ENCODE measurements around the gene SOX11. TPM values are rescaled to one million over a fixed set of nuclear protein-coding genes. Genes with fewer than 3 reads are reported as not detected.

SOX11 gene
- total and polyA plus RNA-seq, 2 of the 8 experiments (the other 6 are each of a cell fraction or from before 2014, with no cell fraction given) = 9.0 to 55.6 TPM

GRCh38 chr2:5725794-5726463, 33.7 kb downstream of the SOX11 start (continued):
- TF ChIP-seq RBBP5 (IDR thresholded peaks at IDR 0.05; ENCODE audit: borderline replicate concordance, low read depth, low read length) (peak; percentile 84; the same call in 1 of the 2 replicates), SIX5 (IDR thresholded peaks at IDR 0.05; ENCODE audit: low read depth, low read length) (0 out of 2 replicates have a peak, but pooled peaks have one; percentile 12), TCF12 (IDR thresholded peaks at IDR 0.05; ENCODE audit: low read depth, low read length) (peak; percentile 60; the same call in 1 of the 2 replicates), NANOG (IDR thresholded peaks at IDR 0.05; ENCODE audit: insufficient read depth, low read depth, low read length, poor library complexity, severe bottlenecking) (peak; percentile 82), SUZ12 (IDR thresholded peaks at IDR 0.05; ENCODE audit: low read length) (no peak), SIRT6 (IDR thresholded peaks at IDR 0.05; ENCODE audit: low read length) (no peak), FOSL1 (IDR thresholded peaks at IDR 0.05; ENCODE audit: insufficient read depth, low read depth, low read length) (no peak), SP4 (IDR thresholded peaks at IDR 0.05; ENCODE audit: low read length) (peak; percentile 31; the same call in 1 of the 2 replicates), USF2 (IDR thresholded peaks at IDR 0.05; ENCODE audit: low read length) (no peak), CTCF (IDR thresholded peaks at IDR 0.05; ENCODE audit: control extremely low read depth in 1 of 3, insufficient read depth in 1 of 3, low read depth in 1 of 3, low read length in 3 of 3) (peak in 1 of 3 experiments; percentile 29; a peak in 1 of 4 replicates), KDM4A (IDR thresholded peaks at IDR 0.05; ENCODE audit: low read depth, low read length, severe bottlenecking) (peak; percentile 76), POLR2A (IDR thresholded peaks at IDR 0.05; ENCODE audit: control extremely low read depth in 1 of 2, low read depth in 2 of 2, low read length in 2 of 2) (peak in 1 of 2 experiments; percentile 46; a peak in 1 of 3 replicates), PHF8 (conservative IDR thresholded peaks at IDR 0.05; ENCODE audit: low read depth, low read length) (0 out of 2 replicates have a peak, but pooled peaks have one; percentile 3), CREB1 (IDR thresholded peaks at IDR 0.05) (peak; percentile 64), HDAC2 (IDR thresholded peaks at IDR 0.05; ENCODE audit: borderline replicate concordance in 1 of 2, low read depth in 2 of 2, low read length in 2 of 2) (peak; percentile 19 to 74; a peak in 3 of 4 replicates), MAX (IDR thresholded peaks at IDR 0.05) (peak; percentile 55)
